Suprapubic skin (tissue), 4 donors: ENCODE data around the gene TPM2. TPM values are rescaled to one million over a fixed set of nuclear protein-coding genes. Genes with fewer than 3 reads are reported as not detected.

ENCODE experiments used
- DNase-seq, 2 donors: peaks; one replicate each; pipeline ENCODE4 v3.0.0-alpha.2; 2019; ENCODE audit warnings: low spot score in 2 of 2
- H3K27ac ChIP-seq: fragments of 200-600 bp; sonication (generic); one replicate; pipeline ENCODE4 v1.5.1; 2019
- H3K27me3 ChIP-seq: fragments of 200-600 bp; sonication (generic); one replicate; pipeline ENCODE4 v1.5.1; 2019
- H3K36me3 ChIP-seq: fragments of 200-600 bp; sonication (generic); one replicate; pipeline ENCODE4 v1.5.1; 2019
- H3K4me1 ChIP-seq: fragments of 200-600 bp; sonication (generic); one replicate; pipeline ENCODE4 v1.5.1; 2019
- H3K4me3 ChIP-seq: fragments of 200-600 bp; sonication (generic); one replicate; pipeline ENCODE4 v1.5.1; 2019; ENCODE audit warnings: mild to moderate bottlenecking
- H3K9me3 ChIP-seq: fragments of 200-600 bp; sonication (generic); one replicate; pipeline ENCODE4 v1.5.1; 2019
- CTCF ChIP-seq, 2 donors: fragments of 200-600 bp in 1 of 2; fragments of 450-650 bp in 1 of 2; sonication (generic) in 1 of 2; IDR thresholded peaks; one replicate each; pipeline ENCODE4 v1.5.1; 2016 to 2019; ENCODE audit warnings: antibody characterized with exemption in 2 of 2, mild to moderate bottlenecking in 1 of 2, moderate library complexity in 1 of 2
- EP300 ChIP-seq: sonication (generic); formaldehyde crosslinking; IDR thresholded peaks from one replicate; pipeline ENCODE4 v1.6.1; 2017; ENCODE audit warnings: antibody characterized with exemption
- POLR2A ChIP-seq, 2 donors: fragments of 450-650 bp; IDR thresholded peaks; one replicate each; pipeline ENCODE4 v1.6.1; 2017; ENCODE audit warnings: antibody characterized with exemption in 2 of 2, mild to moderate bottlenecking in 2 of 2, moderate library complexity in 2 of 2
- POLR2AphosphoS5 ChIP-seq, 3 donors: sonication (generic); formaldehyde crosslinking; IDR thresholded peaks; one replicate each; pipeline ENCODE4 v1.6.1; 2017; ENCODE audit warnings: antibody characterized with exemption in 3 of 3
- WGBS: methylation state at CpG from one replicate; pipeline ENCODE4 v1.1.5; 2018; 5-methylcytosine and 5-hydroxymethylcytosine counted together
- total RNA-seq, 4 donors: library from RNA; depleted of rRNA; stranded (reverse); fragments of >200 nt; gene quantifications; one replicate each; pipeline ENCODE4 v1.1.0, GENCODE V29; 2016

TPM2 gene
- total RNA-seq, 4 donors from 2014 or later = 40.6 to 105 (median 56.7) TPM

GRCh38 chr9:35729700-35730485 lies 40.2 kb upstream of the TPM2 start:
- H3K27me3 ChIP-seq = no peaks in the 10 kb centered on the region
- peak; percentile 38 to 41 for TF ChIP-seq CTCF (IDR thresholded peaks at IDR 0.05)
- no peak for TF ChIP-seq POLR2AphosphoS5 (IDR thresholded peaks at IDR 0.05)
- peak overlapping the region; percentile 65 for H3K4me3 ChIP-seq
- peak overlapping the region; percentile 96 for H3K27ac ChIP-seq
- H3K4me1 ChIP-seq = peaks cover 59% of the 10 kb centered on the region
- H3K9me3 ChIP-seq = no peaks in the 10 kb centered on the region
- DNase-seq = no peak
- peaks cover 13% of the 10 kb centered on the region for H3K36me3 ChIP-seq
- 23% methylated on average over 6 of the region's 6 CpGs for WGBS

GRCh38 chr9:35729101-35729500 lies 39.4 kb upstream of the TPM2 start:
- Histone ChIP-seq H3K4me3 (peak overlapping the region; percentile 65), H3K27me3 (no peaks in the 10 kb centered on the region), H3K4me1 (peaks cover 59% of the 10 kb centered on the region), H3K27ac (peak overlapping the region; percentile 61), H3K36me3 (peaks cover 21% of the 10 kb centered on the region), H3K9me3 (no peaks in the 10 kb centered on the region)
- WGBS = 59% methylated on average over 3 of the region's 3 CpGs
- no peak for DNase-seq
- TF ChIP-seq POLR2A (IDR thresholded peaks at IDR 0.05) = no peak
- TF ChIP-seq POLR2AphosphoS5 (IDR thresholded peaks at IDR 0.05) = no peak
- TF ChIP-seq CTCF (IDR thresholded peaks at IDR 0.05) = no peak
- TF ChIP-seq EP300 = no peak

GRCh38 chr9:35728041-35728971 lies 38.6 kb upstream of the TPM2 start:
- peak overlapping the region; percentile 65 for H3K4me3 ChIP-seq
- peaks cover 56% of the 10 kb centered on the region for H3K4me1 ChIP-seq
- 16% methylated on average over 10 of the region's 10 CpGs for WGBS
- H3K9me3 ChIP-seq = no peaks in the 10 kb centered on the region
- H3K27ac ChIP-seq = peak overlapping the region; percentile 61
- H3K36me3 ChIP-seq = peaks cover 29% of the 10 kb centered on the region
- no peaks in the 10 kb centered on the region for H3K27me3 ChIP-seq
- no peak for DNase-seq
- TF ChIP-seq POLR2AphosphoS5 (IDR thresholded peaks at IDR 0.05) (peak in 1 of 3 donors; percentile 64), POLR2A (IDR thresholded peaks at IDR 0.05) (no peak), EP300 (no peak)

DNA sequence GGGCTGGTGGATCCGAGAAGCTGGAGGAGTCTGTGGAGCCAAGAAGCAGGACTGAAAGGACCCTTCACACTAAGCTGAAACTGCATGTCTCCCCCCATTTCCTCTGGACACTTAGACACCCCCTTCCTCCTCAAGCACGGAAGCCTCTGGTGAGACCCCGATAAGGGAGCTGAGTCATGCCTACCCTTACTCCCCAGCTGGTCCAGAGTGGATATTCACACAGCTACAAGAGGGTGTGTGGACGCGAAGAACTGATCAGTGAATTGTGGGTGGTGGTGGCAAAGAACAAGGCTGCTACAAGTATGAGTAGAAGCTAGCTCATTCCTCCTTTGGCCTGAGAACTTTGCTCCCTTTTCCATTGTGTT lies 37.9 kb upstream of the TPM2 start:
- Histone ChIP-seq H3K36me3 (peaks cover 36% of the 10 kb centered on the region), H3K27me3 (no peaks in the 10 kb centered on the region), H3K4me1 (peaks cover 50% of the 10 kb centered on the region), H3K27ac (peak overlapping the region; percentile 61), H3K4me3 (peak overlapping the region; percentile 65), H3K9me3 (no peaks in the 10 kb centered on the region)
- WGBS = 71% methylated on average over 5 of the region's 5 CpGs
- DNase-seq = no peak
- no peak for TF ChIP-seq CTCF (IDR thresholded peaks at IDR 0.05)
- TF ChIP-seq POLR2AphosphoS5 (IDR thresholded peaks at IDR 0.05) = no peak

DNA sequence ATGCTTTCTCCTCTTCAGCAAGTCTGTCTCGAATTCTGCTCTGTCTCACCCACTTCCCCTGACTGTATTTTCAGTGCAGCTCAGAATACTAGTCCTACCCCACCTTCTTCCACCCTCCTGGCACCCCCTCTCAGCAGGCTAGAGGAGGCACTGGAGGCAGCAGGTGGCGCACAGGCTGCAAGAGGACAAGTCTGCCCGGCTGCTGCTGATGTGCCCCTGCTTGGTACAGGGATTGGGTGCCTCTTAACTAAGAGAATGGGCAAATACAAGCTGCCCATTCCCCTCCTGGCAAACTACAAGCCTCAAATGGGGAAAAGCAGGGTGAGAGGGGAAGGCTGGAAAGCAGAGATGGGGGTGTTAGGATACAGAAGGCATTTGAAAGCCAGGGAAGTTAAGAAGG lies 37.2 kb upstream of the TPM2 start:
- Histone ChIP-seq H3K27ac (peak overlapping the region; percentile 61), H3K4me3 (peak overlapping the region; percentile 65), H3K36me3 (peaks cover 43% of the 10 kb centered on the region), H3K9me3 (no peaks in the 10 kb centered on the region), H3K27me3 (no peaks in the 10 kb centered on the region), H3K4me1 (peaks cover 49% of the 10 kb centered on the region)
- TF ChIP-seq EP300 (no peak), CTCF (IDR thresholded peaks at IDR 0.05) (no peak), POLR2A (IDR thresholded peaks at IDR 0.05) (no peak), POLR2AphosphoS5 (IDR thresholded peaks at IDR 0.05) (no peak)
- no peak for DNase-seq
- 61% methylated on average over 3 of the region's 3 CpGs for WGBS
